GM13976 (cell line): ENCODE data around the gene SULT1C2.

Experiments used
- DNase-seq: peaks from one replicate; pipeline ENCODE4 v3.0.0; 2012; ENCODE audit warnings: low spot score
- in situ Hi-C: fragments of 300-500 bp; cut with MboI; formaldehyde crosslinking; loops from one replicate; pipeline ENCODE4 v1.12.0; 2022; ENCODE audit warnings: low sequenced_read_pairs, mixed read lengths, inconsistent platforms; ENCODE audit not compliant: unreplicated experiment
- TF ChIP-seq, protein P1 (sequence below): IDR thresholded peaks from 2 replicates; pipeline ENCODE4 v1.5.1; 2012; ENCODE audit warnings: borderline replicate concordance, mild to moderate bottlenecking; ENCODE audit not compliant: insufficient read depth; ENCODE audit errors: extremely low read depth, missing control alignments, control extremely low read depth

The SULT1C2 gene

DNA sequence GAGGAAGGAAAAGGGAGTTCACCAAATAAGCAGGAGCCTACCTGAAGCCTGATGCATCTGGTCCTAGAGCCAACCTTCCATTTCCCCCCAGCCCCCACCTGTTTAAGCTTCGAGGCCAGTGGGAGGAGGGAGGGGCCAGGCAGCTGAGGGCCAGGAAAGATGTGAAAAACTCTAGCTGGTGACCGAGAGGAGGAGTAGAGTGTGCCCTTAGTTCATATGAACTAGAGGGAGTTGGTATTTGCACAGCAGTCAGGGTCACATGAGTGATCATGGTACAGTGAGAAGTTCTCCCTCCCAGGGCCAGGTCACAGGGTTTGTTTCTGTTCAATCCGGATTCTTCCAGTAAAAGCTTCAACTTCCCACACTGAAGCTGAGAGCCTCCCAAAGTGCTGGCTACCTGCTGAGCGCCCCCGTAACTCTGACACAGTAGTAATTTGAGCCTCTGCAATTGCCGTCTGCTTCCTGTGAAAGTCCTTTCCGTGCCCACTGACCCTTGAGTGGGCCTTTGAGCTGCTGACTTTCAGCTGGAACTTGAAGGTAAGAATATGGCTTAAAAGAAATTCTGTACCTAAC is at the start of gene SULT1C2:
Gene SULT1C2, plus strand, starts transcription at position 362 of the 573 bp plus-strand sequence. CDS start 4,773 bp downstream, outside the sequence.
- in situ Hi-C loops: no loop called here
- no peak for DNase-seq
- TF ChIP-seq, protein P1, sequence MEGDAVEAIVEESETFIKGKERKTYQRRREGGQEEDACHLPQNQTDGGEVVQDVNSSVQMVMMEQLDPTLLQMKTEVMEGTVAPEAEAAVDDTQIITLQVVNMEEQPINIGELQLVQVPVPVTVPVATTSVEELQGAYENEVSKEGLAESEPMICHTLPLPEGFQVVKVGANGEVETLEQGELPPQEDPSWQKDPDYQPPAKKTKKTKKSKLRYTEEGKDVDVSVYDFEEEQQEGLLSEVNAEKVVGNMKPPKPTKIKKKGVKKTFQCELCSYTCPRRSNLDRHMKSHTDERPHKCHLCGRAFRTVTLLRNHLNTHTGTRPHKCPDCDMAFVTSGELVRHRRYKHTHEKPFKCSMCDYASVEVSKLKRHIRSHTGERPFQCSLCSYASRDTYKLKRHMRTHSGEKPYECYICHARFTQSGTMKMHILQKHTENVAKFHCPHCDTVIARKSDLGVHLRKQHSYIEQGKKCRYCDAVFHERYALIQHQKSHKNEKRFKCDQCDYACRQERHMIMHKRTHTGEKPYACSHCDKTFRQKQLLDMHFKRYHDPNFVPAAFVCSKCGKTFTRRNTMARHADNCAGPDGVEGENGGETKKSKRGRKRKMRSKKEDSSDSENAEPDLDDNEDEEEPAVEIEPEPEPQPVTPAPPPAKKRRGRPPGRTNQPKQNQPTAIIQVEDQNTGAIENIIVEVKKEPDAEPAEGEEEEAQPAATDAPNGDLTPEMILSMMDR: no peak

DNA sequence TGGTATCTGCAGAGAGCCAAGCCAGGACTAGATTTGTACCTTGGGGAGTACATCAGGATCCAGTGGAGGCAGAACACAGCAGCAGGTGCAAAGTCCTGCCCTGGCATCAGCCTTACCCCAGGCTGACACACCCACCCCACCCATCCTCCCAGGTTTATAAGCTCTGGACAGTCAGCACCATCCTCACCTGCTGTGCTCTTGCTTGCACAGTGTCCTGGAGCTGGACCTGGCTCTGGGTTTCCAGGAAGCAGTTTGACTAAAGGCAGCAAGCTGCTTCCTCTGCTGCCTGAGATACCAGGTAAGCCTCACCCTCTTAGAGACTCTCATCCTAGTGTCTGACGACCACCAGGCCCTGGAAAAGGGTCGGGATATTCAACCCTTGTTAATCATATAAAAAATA is 48.9 kb upstream of the SULT1C2 start, which contains the start of gene SULT1C3:
Gene SULT1C3, plus strand, starts transcription at position 183 of the 400 bp plus-strand sequence. CDS start 7,227 bp downstream, outside the sequence.
- in situ Hi-C loops: no loop called here
- TF ChIP-seq, protein P1: no peak
- no peak for DNase-seq

GRCh38 chr2:108240966-108241365 is 47.7 kb upstream of the SULT1C2 start:
- in situ Hi-C loops: no loop called here
- DNase-seq: no peak
- TF ChIP-seq, protein P1: no peak

DNA sequence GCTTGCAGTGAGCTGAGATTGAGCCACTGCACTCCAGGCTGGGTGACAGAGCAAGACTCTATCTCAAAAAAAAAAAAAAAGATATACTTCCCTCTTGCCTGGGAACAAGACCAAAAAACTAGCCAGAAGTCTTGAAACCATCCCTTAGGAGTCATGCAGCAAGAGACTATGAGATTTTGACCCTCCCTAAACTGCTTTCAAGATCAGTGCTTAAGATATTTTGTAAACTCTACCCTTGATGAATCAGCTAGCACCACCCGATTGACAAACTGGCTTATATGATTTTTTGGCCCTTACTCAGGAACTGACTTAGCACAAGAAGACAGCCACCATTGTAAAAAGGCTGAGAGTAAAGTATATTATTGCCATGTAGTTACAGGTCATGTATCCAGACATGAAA is 45.1 kb upstream of the SULT1C2 start:
- DNase-seq: no peak
- TF ChIP-seq, protein P1: no peak
- in situ Hi-C loops: no loop called here

- in situ Hi-C loops: no loop called here
- DNase-seq: no peak
- TF ChIP-seq, protein P1: no peak
These were observed 43.9 kb upstream of the SULT1C2 start for GRCh38 chr2:108244667-108245414.

- in situ Hi-C loops: no loop called here
- TF ChIP-seq, protein P1: no peak
- no peak for DNase-seq
These were observed 35.6 kb upstream of the SULT1C2 start for GRCh38 chr2:108253106-108253505.
